Measurements from ENCODE around the gene PRKAA2. TPM values are rescaled to one million over a fixed set of nuclear protein-coding genes. Genes with fewer than 3 reads are reported as not detected.

Gene PRKAA2
- total RNA-seq, 1 experiment from 2014 or later: 4.0 TPM

GRCh38 chr1:56643661-56644060 is 1.5 kb upstream of the PRKAA2 start:
- DNase-seq: no peak
- no peaks in the 10 kb centered on the region for H3K4me1 ChIP-seq (ENCODE audit: insufficient read depth, low read length)
- no peak overlapping the region for H2BK5ac ChIP-seq (ENCODE audit: insufficient read length, low read length)
- H3K56ac ChIP-seq (ENCODE audit: insufficient read length, low read depth, low read length): no peak overlapping the region
- no peak overlapping the region for H2BK20ac ChIP-seq (ENCODE audit: low read depth, low read length, poor library complexity, severe bottlenecking)
- no peak overlapping the region for H3K27ac ChIP-seq (ENCODE audit: insufficient read length, low read depth, low read length)
- H4K91ac ChIP-seq (ENCODE audit: insufficient read length, low read depth, low read length): no peak overlapping the region
- H3K4me3 Mint-ChIP-seq: peak overlapping the region; percentile 87 to 96; a peak in 4 of 5 replicates
- peaks cover 12% of the 10 kb centered on the region for H3K23me2 ChIP-seq (ENCODE audit: insufficient read length, low read depth, low read length, poor library complexity, severe bottlenecking)
- no peaks in the 10 kb centered on the region for H3K9me3 ChIP-seq (ENCODE audit: control insufficient read depth, low read depth, low read length)
- H3K4me1 Mint-ChIP-seq: peaks cover 16 to 21% of the 10 kb centered on the region in 2 experiments
- no peaks in the 10 kb centered on the region for H3K79me1 ChIP-seq (ENCODE audit: insufficient read depth, low read depth, low read length, poor library complexity, severe bottlenecking)
- H3K9me3 Mint-ChIP-seq: no peaks in the 10 kb centered on the region; a peak in 1 of 5 replicates
- H2AK5ac ChIP-seq (ENCODE audit: insufficient read length, low read length): no peak overlapping the region
- no peak for TF ChIP-seq CTCF (conservative IDR thresholded peaks at IDR 0.05)
- H3K18ac ChIP-seq (ENCODE audit: insufficient read length, low read depth, low read length): no peak overlapping the region
- H3K23ac ChIP-seq (ENCODE audit: insufficient read length, low read depth, low read length): no peak overlapping the region
- no peaks in the 10 kb centered on the region for H4K20me1 ChIP-seq (ENCODE audit: control insufficient read depth, insufficient read depth, insufficient read length)
- H2BK15ac ChIP-seq (ENCODE audit: low read depth, low read length): no peak overlapping the region
- H2AFZ ChIP-seq (ENCODE audit: low read length): no peak overlapping the region
- no peak overlapping the region for H3K9ac ChIP-seq (ENCODE audit: extremely low read depth, insufficient read length, low read length)
- no peak overlapping the region for H3T11ph ChIP-seq (ENCODE audit: low read length)
- no peak overlapping the region for H2BK12ac ChIP-seq (ENCODE audit: insufficient read length, low read depth, low read length)
- no peak overlapping the region for H3K4ac ChIP-seq (ENCODE audit: low read depth, low read length)
- peaks cover 3% of the 10 kb centered on the region; the same call in 1 of the 2 replicates for H3K79me2 ChIP-seq (ENCODE audit: insufficient read depth, low read length)
- H4K8ac ChIP-seq (replicated peaks; ENCODE audit: insufficient read length, low read depth, low read length): no peak overlapping the region
- no peak overlapping the region for H4K5ac ChIP-seq (ENCODE audit: insufficient read length, low read depth, low read length)
- no peak overlapping the region for H3K4me2 ChIP-seq (ENCODE audit: insufficient read depth, insufficient read length, low read length)
- H3K27me3 Mint-ChIP-seq (ENCODE audit: low read depth): peaks cover 48% of the 10 kb centered on the region
- peaks cover 2% of the 10 kb centered on the region; the same call in 1 of the 2 replicates for H3K27me3 ChIP-seq (ENCODE audit: insufficient read depth, low read length)
- no peak overlapping the region for H3K14ac ChIP-seq (ENCODE audit: insufficient read depth, low read length)
- H3K36me3 Mint-ChIP-seq (ENCODE audit: insufficient read depth in 1 of 3, low read depth in 3 of 3): no peaks in the 10 kb centered on the region
- H2BK120ac ChIP-seq (ENCODE audit: low read depth, low read length, poor library complexity, severe bottlenecking): no peak overlapping the region
- H3K27ac Mint-ChIP-seq: no peak overlapping the region

All from H9 (cell line).